Fibroblast of gingiva (primary cell): ENCODE results near the gene GRIK4.

Experiments used
- DNase-seq: peaks from one replicate; pipeline ENCODE4 v3.0.0-alpha.2; 2011; ENCODE audit warnings: low read depth

The GRIK4 gene

DNA sequence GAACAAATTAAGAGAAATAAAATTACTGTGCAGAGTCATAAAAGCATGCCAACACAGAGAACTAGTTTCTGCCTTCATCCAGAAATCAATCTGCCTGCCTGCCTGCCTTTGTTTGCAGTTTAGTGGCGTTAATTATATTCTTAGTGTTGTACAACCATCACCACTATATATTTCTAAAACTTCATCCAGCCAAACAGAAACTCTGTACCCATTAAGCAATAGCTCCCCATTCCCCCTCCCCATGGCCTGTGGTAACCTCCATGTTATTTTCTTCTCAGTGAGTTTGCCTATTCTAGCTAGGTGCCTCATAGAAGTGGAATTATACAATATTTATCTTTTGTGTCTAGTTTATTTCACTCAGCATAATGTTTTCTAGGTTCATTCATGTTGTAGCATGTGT is 329.1 kb downstream of the GRIK4 start:
- DNase-seq, result no peak

DNA sequence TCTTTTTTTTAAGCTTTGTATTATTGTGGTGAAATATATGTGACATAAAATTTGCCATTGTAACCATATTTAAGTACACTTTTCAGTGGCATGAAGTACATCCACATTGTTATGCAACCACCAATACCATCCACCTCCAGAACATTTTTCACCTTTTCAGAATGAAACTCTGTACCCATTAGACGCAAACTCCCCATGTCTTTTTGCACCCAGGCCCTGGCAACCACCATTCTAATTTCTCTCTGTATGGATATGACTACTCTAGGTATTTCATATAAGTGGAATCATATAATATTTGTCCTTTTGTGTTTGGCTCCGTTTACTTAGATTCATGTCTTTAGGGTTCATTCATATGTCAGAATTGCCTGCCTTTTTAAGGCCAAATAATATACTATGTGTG is 329.5 kb downstream of the GRIK4 start:
- no peak for DNase-seq

DNA sequence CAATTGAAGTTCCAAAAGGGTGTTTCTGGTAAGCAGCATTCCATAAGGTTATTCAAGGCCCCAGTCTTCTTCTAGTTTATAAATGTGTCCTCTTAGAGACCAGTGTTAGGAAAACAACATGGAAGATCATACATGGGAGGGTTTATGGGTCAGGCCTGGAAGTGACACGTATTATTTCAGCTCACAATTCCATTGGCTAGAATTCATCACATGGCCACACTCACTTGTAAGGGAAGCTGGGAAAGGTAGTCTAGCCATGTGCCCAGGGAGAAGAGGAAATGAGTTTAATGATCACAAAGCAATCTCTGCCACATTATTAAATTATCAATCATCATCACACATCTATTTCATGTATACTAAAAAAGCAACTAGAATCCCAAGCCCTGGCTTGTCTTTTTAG is 330.6 kb downstream of the GRIK4 start:
- no peak for DNase-seq

DNA sequence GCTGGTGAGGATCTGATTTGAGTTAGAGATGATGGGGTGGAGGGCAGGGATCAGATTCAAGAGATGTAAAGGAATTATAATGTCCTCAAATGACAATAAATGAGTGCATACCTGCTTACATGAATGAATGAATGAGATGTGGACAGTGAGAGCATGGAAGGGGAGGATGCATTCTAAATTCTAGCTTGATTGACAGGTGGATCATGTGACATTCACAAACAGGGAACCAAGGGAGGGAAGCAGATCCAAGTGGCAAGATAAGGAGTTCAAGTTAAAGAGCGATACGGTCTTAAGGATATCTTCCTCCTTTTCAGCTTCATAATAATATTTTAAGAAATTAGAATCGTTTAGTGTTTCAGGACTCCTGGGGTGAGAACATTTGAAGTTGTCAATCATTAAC is 341.9 kb downstream of the GRIK4 start:
- DNase-seq, result no peak

DNA sequence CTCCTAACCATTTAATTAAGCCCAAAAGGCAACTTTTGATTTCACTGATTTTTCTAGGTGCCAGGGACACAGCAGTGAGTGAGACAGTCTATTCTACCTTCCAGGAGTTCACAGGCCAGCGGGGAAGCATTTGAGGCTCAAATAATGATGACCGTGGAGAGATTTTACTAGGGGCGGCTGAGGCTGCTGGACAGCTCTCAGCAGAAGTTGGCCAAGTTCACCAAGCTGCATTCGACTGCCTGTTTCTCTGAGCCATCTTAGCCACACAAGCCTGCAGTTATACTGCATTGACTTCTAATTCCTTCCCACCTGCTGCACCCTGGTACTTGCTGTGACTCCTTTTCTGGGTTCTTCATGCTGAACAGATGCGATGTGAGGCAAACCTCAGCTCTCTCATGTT is 343.4 kb downstream of the GRIK4 start:
- DNase-seq, result no peak

DNA sequence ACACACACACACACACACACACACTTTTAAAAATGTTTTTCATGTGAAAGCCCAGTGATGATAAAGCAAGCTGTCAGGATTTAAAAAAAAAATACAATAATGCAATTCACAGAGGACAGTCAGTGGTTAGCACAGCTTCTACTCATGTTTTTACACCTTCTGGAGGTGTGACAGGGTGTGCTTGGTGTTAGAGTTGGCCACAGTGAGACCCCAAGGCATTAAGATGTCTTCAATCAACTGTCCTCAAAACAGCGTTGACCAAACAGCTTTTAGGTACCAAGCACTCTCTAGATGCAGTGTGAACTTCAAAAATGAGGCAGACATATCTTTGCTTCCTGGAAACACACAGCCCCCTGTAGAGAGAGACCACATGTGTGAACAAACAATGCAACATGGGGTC is 346.0 kb downstream of the GRIK4 start:
- DNase-seq, result no peak

DNA sequence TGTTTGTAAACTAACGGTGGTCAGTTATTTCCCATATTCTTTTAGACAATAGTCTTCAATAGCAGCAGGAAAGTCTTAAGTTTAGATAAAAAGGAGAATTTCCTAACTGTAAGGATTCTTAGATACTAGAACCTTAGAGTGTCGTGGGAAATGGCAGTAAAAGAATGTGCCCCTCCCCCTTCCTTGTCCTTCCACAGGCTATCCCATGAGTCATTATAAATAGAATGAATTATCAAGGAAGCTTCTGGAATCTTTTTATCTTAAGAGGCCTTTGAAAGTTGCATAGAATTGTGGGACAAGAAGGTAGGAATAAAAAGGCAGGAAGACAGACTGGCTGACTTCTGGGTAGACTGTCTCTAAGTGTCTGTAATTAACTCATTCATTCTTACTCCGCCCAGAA is 347.2 kb downstream of the GRIK4 start:
- DNase-seq, result no peak

DNA sequence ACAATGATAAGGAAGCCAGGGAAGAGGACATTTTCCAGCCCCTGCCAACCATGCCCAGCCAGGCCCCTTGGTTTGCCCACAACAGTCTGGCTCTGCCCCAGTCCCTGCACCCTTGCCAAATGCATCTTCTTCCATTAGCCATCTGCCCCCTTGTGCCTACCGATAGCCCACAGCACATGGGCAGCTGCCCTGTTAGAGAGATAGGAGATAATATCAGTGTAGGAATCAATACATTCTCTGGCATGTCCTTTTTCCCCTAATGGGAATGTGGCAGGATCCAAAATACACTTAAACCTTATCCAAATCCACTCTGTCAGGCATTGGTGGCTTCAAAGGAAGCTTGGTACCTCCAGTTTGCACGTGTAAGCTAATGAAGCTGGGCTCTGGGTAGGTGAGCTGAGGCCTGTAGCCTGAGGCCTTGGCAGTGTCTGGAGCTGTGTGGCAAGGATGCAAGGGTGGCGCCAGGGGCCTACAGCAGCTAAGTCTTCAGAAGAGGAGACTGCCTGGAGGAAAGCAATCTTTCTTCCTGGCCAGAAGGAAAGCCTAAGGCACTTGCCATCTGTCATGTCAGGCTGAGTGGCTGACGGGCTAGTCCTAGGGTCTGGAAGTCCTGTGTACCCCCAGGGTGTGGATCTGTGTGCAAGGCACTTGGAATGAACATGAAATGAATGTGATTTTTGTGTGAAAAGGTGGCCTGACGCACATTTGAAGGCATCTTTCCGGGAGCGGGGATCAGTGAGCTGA is 348.2 kb downstream of the GRIK4 start:
- no peak for DNase-seq

DNA sequence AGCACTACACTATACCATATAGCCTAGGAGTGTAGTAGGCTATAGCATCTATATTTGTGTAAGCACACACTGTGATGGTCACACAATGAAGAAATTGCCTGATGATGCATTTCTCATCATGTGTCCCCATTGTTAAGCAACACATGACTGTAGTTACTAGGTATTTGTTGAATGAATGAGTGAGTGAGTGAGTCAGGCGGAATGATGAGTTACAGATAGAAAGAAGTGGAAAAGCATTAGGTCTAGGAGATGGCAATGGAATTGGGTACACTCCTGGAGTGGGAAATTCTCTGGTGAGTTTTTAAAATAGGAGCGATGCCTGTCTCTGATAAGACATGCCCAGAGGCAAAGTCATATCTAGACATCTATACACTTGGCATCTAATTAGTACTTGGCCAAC is 351.8 kb downstream of the GRIK4 start:
- DNase-seq, result no peak

DNA sequence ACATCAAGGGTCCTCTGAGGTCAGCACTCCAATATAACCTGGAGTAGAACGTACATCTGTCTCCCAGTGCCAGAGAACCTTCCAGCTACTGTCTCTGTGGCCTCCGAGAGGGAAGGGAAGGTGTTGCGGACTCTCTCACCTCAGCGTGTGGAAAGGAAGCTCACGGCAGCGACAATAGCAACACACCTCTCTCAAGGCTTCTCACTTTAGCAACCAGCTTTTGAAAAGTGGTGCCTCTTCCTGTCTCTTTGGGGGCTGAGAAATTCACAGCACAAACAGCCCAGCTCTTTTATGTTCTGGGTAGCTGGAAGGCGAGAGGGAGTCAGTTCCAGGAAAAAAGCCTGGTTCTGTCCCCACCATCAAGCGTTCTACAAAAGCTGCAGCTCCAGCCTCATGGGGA is 355.5 kb downstream of the GRIK4 start:
- no peak for DNase-seq

DNA sequence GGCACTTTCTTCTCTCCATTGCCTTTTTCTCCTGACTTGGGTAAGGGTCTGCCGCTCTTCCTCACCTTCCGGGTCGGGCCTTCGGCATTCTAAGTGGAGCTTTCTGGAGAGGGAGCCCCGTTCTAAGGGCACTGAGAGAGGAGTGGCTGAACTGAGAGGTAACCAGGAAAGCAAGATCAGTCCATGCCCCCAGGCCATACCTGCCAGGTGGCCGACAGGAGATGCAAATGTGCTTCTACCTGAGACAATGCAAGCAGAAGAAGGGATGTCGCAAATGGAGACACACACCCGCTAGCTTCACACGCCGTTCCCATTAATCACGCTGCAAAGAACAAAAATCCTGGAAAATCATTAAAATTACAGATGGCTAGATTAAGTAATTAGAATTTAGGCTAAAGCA is 356.0 kb downstream of the GRIK4 start:
- DNase-seq, result no peak

DNA sequence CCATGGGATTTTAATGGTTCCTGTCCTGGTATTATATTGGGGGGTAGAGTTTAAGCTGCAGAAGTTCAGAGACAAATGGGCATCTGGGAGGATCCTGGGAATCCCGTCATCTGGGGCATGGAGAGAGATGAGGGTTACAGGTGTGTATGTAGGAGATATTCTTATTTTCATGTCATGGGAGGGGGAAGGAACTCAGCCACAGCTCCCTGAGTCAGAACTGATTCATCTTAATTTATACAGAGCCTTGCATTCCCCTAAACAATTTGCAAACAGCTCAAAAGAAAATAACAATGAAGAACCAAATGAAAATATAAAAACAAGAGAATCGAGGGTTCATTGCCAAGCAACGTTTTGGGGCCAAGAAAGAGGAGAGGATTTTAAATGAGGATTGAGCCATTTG is 356.4 kb downstream of the GRIK4 start:
- DNase-seq, result no peak

DNA sequence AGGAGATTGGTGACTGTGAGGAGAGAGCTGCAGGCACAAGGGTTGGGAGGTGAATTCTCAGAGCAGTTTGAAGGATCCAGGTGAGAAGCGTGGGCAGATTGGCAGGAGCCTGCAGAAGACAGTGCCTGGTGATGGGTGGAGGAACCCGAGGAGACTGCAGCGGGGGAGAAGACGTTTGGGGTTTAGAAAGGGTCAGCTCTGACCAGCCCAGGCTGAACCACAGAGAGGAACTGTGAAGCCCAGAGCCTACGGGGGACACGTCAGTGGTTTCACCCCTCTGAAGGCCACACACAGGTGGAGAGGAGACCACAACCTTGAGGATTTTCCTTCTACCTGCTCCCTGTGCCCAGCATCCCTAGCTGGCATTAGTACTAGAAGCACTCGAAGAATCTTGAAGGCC is 357.5 kb downstream of the GRIK4 start:
- DNase-seq, result no peak

DNA sequence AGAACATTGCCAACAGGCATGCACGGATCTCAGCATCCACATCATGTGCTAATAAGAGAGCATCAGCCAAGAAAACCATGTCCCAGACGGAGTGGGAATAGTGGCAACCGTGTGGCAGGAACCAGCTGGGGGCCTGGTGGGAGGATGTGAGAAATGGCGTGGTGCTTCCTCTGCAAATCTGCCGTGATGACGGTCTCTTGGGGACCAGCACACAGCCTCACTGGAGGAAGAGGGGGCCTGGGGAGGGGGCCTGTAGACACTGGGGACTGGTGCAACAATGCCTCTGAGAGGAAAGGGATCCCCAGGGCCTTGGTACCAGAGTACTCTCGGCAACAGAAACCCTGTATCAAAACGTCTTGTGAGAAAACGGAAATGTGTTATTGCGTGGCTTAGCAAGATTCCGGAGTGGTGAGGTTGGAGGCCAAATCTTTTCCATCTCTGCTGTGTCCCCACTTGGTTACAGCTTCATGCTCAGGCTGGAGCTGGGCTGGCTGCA is 358.0 kb downstream of the GRIK4 start:
- no peak for DNase-seq

DNA sequence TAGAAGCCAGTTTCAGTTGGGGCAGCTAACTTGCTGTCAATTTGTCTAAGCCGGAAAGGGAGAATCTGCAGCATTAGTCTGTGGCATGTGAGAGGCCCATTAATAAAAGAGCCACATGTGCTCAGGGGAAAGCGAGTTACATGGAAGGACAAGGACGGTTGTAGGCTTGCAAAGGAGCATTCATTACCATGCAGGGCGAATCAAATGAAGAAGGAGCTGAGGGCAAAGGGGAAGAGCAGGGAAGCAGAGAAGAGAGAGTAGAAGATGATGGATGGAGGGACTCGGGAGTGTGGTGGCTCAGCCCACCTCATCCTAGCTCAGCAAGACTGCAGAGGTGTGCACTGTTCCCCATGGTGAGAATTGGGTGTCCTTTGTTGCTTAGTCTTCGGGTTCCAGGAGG is 359.6 kb downstream of the GRIK4 start:
- DNase-seq, result no peak

DNA sequence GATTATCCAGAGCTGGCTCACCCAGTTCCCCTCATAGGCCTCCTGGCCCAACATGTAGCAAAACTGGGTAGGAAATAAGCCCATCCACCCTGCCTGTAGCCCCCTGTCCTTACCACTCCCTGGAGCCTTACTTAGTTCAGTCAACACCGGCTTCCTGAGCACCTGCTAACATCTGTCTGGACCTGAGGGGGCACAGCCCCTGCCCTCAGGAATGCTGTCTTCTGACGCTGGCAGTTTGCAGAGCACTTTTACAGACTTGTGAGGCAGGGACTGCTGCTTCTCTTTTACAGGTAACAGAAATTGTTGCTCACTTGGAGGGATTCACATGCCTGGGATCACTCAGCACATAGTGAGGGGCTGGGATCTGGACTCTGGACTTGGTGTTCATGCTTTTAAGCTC is 360.4 kb downstream of the GRIK4 start:
- DNase-seq, result no peak

DNA sequence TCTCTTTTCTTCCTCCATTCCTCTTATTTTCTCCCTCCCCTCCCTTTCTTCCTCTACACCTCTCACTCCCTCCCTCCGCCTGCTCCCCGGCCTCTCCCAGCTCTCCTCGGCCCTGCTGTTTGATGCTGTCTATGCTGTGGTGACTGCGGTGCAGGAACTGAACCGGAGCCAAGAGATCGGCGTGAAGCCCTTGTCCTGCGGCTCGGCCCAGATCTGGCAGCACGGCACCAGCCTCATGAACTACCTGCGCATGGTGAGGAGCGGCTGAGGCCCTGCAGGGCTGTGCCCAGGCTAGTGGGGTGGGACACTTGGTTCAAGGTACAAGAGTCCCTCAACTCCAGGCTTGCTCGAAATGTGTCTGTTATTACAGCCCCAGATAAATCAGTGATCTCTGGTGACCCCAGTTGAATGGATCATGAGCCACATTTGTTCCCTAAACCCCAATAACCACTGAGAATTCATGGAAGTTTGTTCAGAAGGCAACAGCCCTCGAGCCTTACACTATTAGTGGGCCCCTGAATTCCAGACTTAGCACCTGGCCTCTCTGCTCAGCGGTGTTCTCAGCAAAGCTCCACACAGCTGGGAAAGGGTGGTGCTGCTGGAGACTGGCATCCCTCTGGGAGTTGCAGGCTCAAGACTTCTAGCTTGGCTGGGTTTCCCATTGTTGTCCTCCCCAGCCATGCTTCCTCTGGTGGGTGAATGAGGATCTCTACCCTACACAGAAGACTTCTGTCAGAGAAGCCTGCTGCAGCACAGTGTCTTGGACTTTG is 362.6 kb downstream of the GRIK4 start:
- no peak for DNase-seq

DNA sequence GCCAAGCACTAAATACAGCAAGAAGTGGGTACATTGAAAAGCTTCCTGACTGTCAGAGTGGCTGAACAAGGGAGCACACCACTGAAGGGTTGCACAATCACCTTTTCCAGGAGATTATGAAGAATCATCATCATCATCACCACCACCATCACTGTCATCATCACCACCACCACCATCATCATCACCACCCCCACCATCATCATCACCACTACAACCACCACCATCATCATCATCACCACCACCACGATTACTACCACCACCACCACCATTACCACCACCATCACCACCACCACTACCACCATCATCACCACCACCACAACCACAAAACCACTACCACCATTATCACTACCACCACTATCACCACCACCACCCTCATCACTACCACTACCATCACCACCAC is 364.4 kb downstream of the GRIK4 start:
- no peak for DNase-seq

DNA sequence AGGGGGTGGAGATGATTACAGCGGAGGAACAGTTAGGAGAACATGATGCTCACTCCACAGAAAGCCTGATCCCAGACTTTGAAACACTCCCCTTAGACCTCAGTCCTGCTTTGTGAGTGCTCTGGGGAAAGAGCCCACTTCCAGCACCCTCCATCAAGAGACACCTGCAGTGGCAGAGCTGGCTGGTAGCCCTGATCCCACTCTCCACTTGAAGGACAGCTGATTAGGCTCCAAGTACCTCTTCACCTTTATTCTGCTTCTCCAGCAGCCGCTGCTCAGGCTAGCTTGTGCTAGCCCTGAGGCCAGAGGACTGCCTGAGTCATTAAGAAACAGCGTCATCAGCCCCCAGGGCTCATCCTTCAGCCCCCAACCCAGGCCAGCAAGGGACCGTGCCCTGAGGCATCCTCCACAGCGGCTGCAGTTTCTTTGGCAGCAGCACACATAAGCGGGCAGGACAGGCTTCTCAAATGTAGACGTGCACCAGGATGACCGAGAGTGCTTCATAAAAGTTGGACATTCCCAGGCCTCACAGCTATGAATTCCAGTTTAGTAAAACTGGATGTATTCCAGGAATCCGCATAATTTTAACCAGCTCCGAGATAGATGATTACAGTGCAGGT is 366.3 kb downstream of the GRIK4 start:
- DNase-seq, result no peak

DNA sequence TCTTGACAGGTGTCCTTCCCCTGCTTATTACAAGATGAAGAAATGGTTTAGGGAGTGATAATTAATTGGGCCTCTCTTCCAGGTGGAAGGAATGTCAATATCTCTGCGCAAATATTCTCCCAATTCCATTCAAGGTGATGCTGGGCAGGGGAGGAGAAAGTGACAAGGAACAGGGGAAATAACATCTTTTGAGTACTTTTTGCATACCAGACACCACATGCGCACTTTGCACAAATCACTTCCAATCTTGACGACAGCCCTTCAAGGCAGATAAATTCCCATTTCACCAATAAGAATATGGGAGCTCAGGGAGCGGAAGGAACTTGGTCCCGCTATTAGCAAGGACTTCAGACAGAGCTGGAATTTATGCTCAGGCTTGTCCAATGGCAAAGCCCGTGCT is 367.2 kb downstream of the GRIK4 start:
- no peak for DNase-seq

DNA sequence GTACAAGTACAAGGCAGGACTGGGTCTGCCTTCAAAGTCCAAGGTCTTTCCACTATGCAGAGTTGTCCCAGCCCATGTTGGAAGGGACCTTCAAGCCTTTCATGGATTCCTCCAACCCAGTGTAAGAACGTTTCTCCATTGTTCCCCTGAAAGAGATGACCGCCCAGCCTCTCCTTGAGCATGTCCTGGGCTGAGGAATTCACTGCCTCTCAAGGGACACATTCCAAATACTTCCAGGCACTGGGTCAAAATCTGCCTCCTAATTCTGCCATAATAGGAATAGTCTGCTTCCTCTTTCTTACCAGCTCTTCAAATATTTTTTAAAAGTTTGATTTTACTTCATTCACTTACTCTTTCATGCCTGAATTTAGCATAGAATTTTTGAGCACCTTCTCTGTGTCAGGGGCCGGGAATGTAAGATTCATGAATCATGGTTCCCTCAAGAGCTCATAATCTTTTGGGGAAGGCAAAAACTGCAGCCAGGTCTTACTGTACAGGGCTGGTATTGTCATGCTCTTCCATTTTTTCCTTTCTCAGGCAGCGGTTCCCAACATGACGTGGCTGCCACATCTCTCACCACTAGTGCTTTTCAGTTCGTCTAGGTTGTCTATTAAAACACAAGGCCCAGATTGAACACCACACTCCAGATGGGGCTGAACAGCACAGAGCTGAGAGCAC is 369.1 kb downstream of the GRIK4 start:
- DNase-seq, result no peak

DNA sequence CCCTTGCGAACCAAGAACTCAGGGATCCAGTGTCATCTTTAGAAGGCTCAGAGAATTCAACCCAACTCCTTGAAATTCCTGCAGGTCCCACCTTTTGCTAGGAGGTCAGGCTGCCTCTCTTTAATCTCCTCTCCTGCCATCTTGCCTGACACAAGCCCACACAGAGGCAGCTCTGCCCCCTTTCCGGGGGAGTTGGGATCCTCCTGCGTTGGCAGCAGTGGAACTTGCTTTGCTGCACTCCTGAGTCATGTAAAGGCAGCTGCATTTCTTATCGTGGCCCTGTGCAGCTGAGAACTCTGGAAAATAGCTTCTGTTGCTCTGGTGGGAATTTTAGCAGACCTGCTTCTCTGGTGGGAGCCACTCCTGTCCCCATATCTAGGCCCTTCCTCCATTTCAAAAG is 370.0 kb downstream of the GRIK4 start:
- no peak for DNase-seq

DNA sequence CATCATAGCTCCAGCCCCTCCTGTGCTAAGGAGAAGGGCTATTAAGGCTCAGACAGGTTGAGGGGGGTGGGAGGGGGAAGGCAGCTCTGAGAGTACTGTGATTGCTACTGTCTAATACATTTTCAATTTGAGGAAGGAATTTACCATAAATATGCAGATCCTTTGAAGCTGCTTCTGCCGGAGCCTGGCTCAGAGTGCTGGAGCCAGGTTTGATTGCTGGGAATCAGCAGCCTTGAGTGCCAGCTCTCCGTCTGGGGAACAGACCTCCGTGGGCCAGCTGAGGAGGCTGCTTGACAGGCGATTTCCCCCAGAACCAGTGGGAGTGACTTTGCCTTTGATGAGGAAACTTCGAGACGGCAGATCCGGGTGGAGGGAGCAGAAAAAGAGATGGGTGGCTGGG is 370.6 kb downstream of the GRIK4 start:
- DNase-seq, result no peak
